Astrocyte of the cerebellum (primary cell): ENCODE data around the gene ACTL7B.
"Not testable (repeated sequence)": the region's sequence is repeated elsewhere in the genome, so short reads cannot be mapped to it uniquely, and the experiment has no call there.

Experiments used
- DNase-seq: peaks from one replicate; pipeline ENCODE4 v3.0.0-alpha.2; 2011; ENCODE audit warnings: low read depth
- H3K4me3 ChIP-seq: 2 replicates; pipeline ENCODE4 v1.5.1; 2011; ENCODE audit warnings: mild to moderate bottlenecking, low read depth, low read length, moderate library complexity
- in situ Hi-C: cut with HindIII; loops from 2 replicates; pipeline ENCODE4 v1.10.0; 2017; ENCODE audit warnings: low sequenced_read_pairs
- TF ChIP-seq, protein P1 (sequence below): IDR thresholded peaks from 2 replicates; pipeline ENCODE4 v1.5.1; 2012; ENCODE audit warnings: low read length, low read depth, moderate library complexity, mild to moderate bottlenecking; ENCODE audit errors: missing control alignments

Gene ACTL7B

GRCh38 chr9:108845507-108845906 lies 10.3 kb downstream of the ACTL7B start:
- in situ Hi-C loops, result no loop called here
- TF ChIP-seq, protein P1, sequence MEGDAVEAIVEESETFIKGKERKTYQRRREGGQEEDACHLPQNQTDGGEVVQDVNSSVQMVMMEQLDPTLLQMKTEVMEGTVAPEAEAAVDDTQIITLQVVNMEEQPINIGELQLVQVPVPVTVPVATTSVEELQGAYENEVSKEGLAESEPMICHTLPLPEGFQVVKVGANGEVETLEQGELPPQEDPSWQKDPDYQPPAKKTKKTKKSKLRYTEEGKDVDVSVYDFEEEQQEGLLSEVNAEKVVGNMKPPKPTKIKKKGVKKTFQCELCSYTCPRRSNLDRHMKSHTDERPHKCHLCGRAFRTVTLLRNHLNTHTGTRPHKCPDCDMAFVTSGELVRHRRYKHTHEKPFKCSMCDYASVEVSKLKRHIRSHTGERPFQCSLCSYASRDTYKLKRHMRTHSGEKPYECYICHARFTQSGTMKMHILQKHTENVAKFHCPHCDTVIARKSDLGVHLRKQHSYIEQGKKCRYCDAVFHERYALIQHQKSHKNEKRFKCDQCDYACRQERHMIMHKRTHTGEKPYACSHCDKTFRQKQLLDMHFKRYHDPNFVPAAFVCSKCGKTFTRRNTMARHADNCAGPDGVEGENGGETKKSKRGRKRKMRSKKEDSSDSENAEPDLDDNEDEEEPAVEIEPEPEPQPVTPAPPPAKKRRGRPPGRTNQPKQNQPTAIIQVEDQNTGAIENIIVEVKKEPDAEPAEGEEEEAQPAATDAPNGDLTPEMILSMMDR, result no peak
- DNase-seq, result no peak
- no peak overlapping the region for H3K4me3 ChIP-seq

DNA sequence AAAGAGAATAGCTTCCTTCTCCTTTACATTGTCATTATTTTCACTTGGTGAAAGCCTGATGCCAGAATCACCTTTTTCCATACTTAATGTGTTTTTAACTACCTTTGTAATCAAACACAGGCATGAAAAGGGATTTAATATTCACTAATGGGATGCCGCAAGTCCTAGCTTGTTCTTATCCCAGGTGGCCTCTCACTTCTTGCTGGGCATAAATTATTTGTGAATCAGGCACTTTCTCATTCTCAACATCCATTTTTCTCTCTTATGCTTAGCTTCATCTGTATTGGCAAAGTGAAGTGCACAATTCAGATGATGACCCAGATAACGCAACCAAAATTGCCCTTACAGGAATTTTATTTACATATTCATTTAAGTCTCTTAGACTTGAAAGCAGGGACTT lies 10.9 kb downstream of the ACTL7B start:
- TF ChIP-seq, protein P1, result no peak
- in situ Hi-C loops, result no loop called here
- H3K4me3 ChIP-seq, result no peak overlapping the region
- DNase-seq, result no peak

GRCh38 chr9:108844391-108844790 lies 11.4 kb downstream of the ACTL7B start:
- in situ Hi-C loops, result no loop called here
- TF ChIP-seq, protein P1, result no peak
- H3K4me3 ChIP-seq, result no peak overlapping the region
- DNase-seq, result no peak

- H3K4me3 ChIP-seq, result no peak overlapping the region
- in situ Hi-C loops, result no loop called here
- TF ChIP-seq, protein P1, result no peak
- DNase-seq, result no peak
These were observed 13.0 kb downstream of the ACTL7B start for GRCh38 chr9:108842610-108843295.

GRCh38 chr9:108839561-108839960 lies 16.2 kb downstream of the ACTL7B start:
- DNase-seq, H3K4me3 ChIP-seq, in situ Hi-C loops: not testable (repeated sequence)

DNA sequence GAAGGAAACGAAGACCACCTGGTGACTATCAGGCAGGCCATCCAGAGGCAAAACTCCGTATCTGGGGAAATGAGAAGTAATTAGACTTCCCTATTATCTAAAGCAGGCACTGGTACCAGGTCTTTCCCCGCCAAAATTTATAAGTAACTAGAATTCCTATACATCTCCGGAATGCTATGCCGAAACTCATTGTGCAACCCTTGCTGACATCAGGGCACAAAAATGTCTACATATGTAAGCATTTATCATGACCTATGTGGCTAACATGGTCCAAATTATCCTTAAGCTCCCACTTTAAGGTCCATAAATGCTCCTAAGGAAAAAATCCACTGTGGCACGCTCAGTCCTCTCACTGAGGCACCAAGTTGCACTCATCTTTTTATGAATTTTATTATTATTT lies 17.8 kb downstream of the ACTL7B start:
- TF ChIP-seq, protein P1, result no peak
- no peak for DNase-seq
- no peak overlapping the region for H3K4me3 ChIP-seq
- in situ Hi-C loops, result no loop called here

DNA sequence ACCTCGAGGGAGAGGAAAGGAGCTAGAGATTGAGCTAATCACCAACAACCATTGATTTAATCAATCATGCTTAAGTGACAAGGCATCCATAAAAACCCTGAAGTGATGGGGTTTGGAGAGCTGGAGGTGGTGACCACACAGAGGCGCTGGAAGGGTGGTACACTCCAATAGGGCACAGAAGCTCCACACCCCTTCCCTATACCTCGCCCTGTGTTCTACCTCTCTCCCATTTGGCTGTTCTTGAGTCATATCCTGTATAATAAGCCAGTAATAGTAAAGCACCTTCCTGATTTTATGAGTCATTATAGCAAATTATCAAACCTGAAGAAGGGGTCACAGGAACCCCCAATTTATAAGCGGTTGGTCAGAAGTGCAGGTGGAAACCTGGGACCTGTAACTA lies 18.3 kb downstream of the ACTL7B start:
- TF ChIP-seq, protein P1, result no peak
- in situ Hi-C loops, result no loop called here
- DNase-seq, result no peak
- no peak overlapping the region for H3K4me3 ChIP-seq
